Endothelial cell of umbilical vein (primary cell): Measurements from ENCODE around the gene PEMT. TPM values are rescaled to one million over a fixed set of nuclear protein-coding genes. Genes with fewer than 3 reads are reported as not detected.

Source experiments
- BruUV-seq: library from RNA; stranded (reverse); fragments of 400-500 nt; replicated peaks from 2 replicates; lab custom pipeline; 2021; lab: Mats Ljungman, UMichigan
- CTCF ChIA-PET: fragments of 300-600, 350-600 bp; sonication (Branson Sonifier 250); formaldehyde crosslinking; loops from one replicate; lab custom pipeline; 2021; ENCODE audit warnings: antibody characterized with exemption, inconsistent platforms; lab: Charles Lee
- POLR2A ChIA-PET: fragments of 300-600, 350-600 bp; sonication (Branson Sonifier 250); formaldehyde crosslinking; loops from one replicate; lab custom pipeline; 2021; ENCODE audit warnings: antibody characterized with exemption, inconsistent platforms; lab: Charles Lee
- DNase-seq: peaks from one replicate; pipeline ENCODE4 v3.0.0-alpha.2; 2011; ENCODE audit warnings: low read depth, low spot score
- FAIRE-seq: peaks from 2 replicates; lab custom pipeline; 2011; peaks lifted over from hg19 to GRCh38; lab: Jason Lieb, UNC
- H2AFZ ChIP-seq: 2 replicates; pipeline ENCODE4 v1.6.0; 2012; ENCODE audit warnings: low read depth, low read length, control low read depth, inconsistent platforms
- H3K27ac ChIP-seq: 2 replicates; pipeline ENCODE4 v1.5.1; 2011; ENCODE audit warnings: low read depth, mild to moderate bottlenecking, control low read depth, low read length, moderate library complexity; ENCODE audit not compliant: insufficient read depth
- H3K27me3 ChIP-seq, 2 experiments: 2 replicates each; pipeline versions ENCODE4 v1.6.0 to v1.6.1; 2011; ENCODE audit warnings: low read length in 2 of 2, mixed read lengths in 1 of 2; ENCODE audit not compliant: control insufficient read depth in 2 of 2, insufficient read depth in 2 of 2
- H3K36me3 ChIP-seq, 2 experiments: 2 replicates in 1 of 2; 3 replicates in 1 of 2; pipeline ENCODE4 v1.5.1; 2011; ENCODE audit warnings: low read length in 2 of 2, mild to moderate bottlenecking in 1 of 2, moderate library complexity in 1 of 2; ENCODE audit not compliant: control insufficient read depth in 2 of 2, insufficient read depth in 2 of 2; ENCODE audit errors: extremely low read depth in 1 of 2
- H3K4me1 ChIP-seq: 3 replicates; pipeline ENCODE4 v1.5.1; 2011; ENCODE audit warnings: mild to moderate bottlenecking, low read length; ENCODE audit not compliant: control insufficient read depth, insufficient read depth; ENCODE audit errors: extremely low read depth
- H3K4me2 ChIP-seq: 2 replicates; pipeline ENCODE4 v1.6.1; 2011; ENCODE audit warnings: low read length, control low read depth, mixed read lengths; ENCODE audit not compliant: insufficient read depth
- H3K4me3 ChIP-seq, 3 experiments: fragments of 200-600 bp in 1 of 3; sonication (generic), shearing (Covaris generic) in 1 of 3; replicated peaks in 1 of 3; 2 replicates each; pipeline ENCODE4 v1.5.1; 2011 to 2016; ENCODE audit warnings: control low read depth in 3 of 3, low read length in 3 of 3, mild to moderate bottlenecking in 2 of 3, inconsistent platforms in 1 of 3, low read depth in 1 of 3, moderate library complexity in 1 of 3; ENCODE audit not compliant: insufficient read depth in 1 of 3
- H3K79me2 ChIP-seq: 2 replicates; pipeline ENCODE4 v1.6.0; 2012; ENCODE audit warnings: low read length, inconsistent platforms; ENCODE audit not compliant: control insufficient read depth, insufficient read depth
- H3K9ac ChIP-seq: replicated peaks from 2 replicates; pipeline ENCODE3; 2011; ENCODE audit warnings: low read length, control low read depth; ENCODE audit not compliant: insufficient read depth; ENCODE audit errors: extremely low read depth
- H3K9me1 ChIP-seq: replicated peaks from 3 replicates; pipeline ENCODE4 v1.6.0; 2011; ENCODE audit warnings: mild to moderate bottlenecking, low read length; ENCODE audit not compliant: control insufficient read depth, insufficient read depth; ENCODE audit errors: extremely low read depth
- H3K9me3 ChIP-seq: replicated peaks from 2 replicates; pipeline ENCODE4 v1.5.1; 2012; ENCODE audit warnings: low read length, inconsistent platforms; ENCODE audit not compliant: control insufficient read depth, insufficient read depth
- H4K20me1 ChIP-seq: replicated peaks from 2 replicates; pipeline ENCODE3; 2011; ENCODE audit warnings: mild to moderate bottlenecking, low read length; ENCODE audit not compliant: control insufficient read depth, insufficient read depth; ENCODE audit errors: extremely low read depth
- CTCF ChIP-seq, 2 donors: IDR thresholded peaks; 1 replicate in 1 of 2; 2 replicates in 1 of 2; pipeline ENCODE4 v1.5.1; 2011; ENCODE audit warnings: low read length in 2 of 2, mild to moderate bottlenecking in 2 of 2, moderate library complexity in 2 of 2, control low read depth in 1 of 2, inconsistent platforms in 1 of 2, low read depth in 1 of 2; ENCODE audit not compliant: insufficient read depth in 1 of 2; ENCODE audit errors: extremely low read depth in 1 of 2
- EZH2 ChIP-seq: IDR thresholded peaks from 2 replicates; pipeline ENCODE4 v1.6.1; 2012; ENCODE audit warnings: borderline replicate concordance, low read depth, mild to moderate bottlenecking, moderate library complexity, low read length, inconsistent platforms; ENCODE audit not compliant: severe bottlenecking
- FOS ChIP-seq: IDR thresholded peaks from 2 replicates; pipeline ENCODE4 v1.6.1; 2011; ENCODE audit warnings: mild to moderate bottlenecking, low read length, moderate library complexity, borderline replicate concordance; ENCODE audit not compliant: insufficient read depth
- GATA2 ChIP-seq: IDR thresholded peaks from 2 replicates; pipeline ENCODE4 v1.7.0; 2011; ENCODE audit warnings: low read depth, mild to moderate bottlenecking, moderate library complexity, mixed read lengths, low read length; ENCODE audit not compliant: insufficient read length, insufficient read depth
- JUN ChIP-seq: IDR thresholded peaks from 2 replicates; pipeline ENCODE4 v1.6.1; 2011; ENCODE audit warnings: borderline replicate concordance, low read depth; ENCODE audit not compliant: insufficient read length, insufficient read depth
- MAX ChIP-seq: IDR thresholded peaks from 2 replicates; pipeline ENCODE4 v1.6.1; 2011; ENCODE audit not compliant: insufficient read depth, insufficient read length
- MYC ChIP-seq: IDR thresholded peaks from one replicate; pipeline ENCODE4 v1.6.1; 2011; ENCODE audit warnings: mild to moderate bottlenecking, low read depth, low read length
- POLR2A ChIP-seq: IDR thresholded peaks from 2 replicates; pipeline ENCODE4 v1.6.1; 2012; ENCODE audit warnings: low read depth, mild to moderate bottlenecking, control low read depth, low read length
- POLR2AphosphoS5 ChIP-seq: IDR thresholded peaks from 2 replicates; pipeline ENCODE4 v1.6.1; 2012; ENCODE audit warnings: low read depth, mild to moderate bottlenecking, control low read depth, low read length, moderate library complexity; ENCODE audit not compliant: insufficient read depth
- dilution Hi-C: fragments of 300-500 bp; cut with MboI; formaldehyde crosslinking; loops from one replicate; pipeline ENCODE4 v1.15.0; 2019; ENCODE audit warnings: low sequenced_read_pairs; ENCODE audit not compliant: extremely low pct_ligation_motif_present
- intact Hi-C: fragments of 100-400 bp; cut with micrococcal nuclease; formaldehyde crosslinking; loops from one replicate; pipeline ENCODE4 v1.10.0; 2022
- polyA plus RNA-seq, 4 experiments: library from polyadenylated mRNA; depleted of rRNA in 3 of 4; stranded (reverse) in 3 of 4; unstranded in 1 of 4; fragments of >200 nt; gene quantifications; 2 replicates each; pipeline versions ENCODE4 v1.2.1 to v1.2.3, GENCODE V29; 2011 to 2012; ENCODE audit warnings: missing spikeins in 1 of 4
- total RNA-seq: library from RNA; stranded (reverse); gene quantifications from 2 replicates; pipeline ENCODE4 v1.2.3, GENCODE V29; 2021

The PEMT gene
- total and polyA plus RNA-seq, 2 donors (not counting 3 experiments of a cell fraction or from before 2014, with no cell fraction given): 35.1 to 58.4 TPM

- H3K4me2 ChIP-seq: no peak overlapping the region
- CTCF ChIA-PET: interaction anchor here (0.8 to 1.3 kb wide), 3 partner anchors 24 to 141 kb away, joined by 3 to 9 read pairs (median 3); partner anchors contain the start of gene RASD1
These were observed 119.1 kb downstream of the PEMT start for GRCh38 chr17:17472333-17472920.

More at GRCh38 chr17:17472333-17472920, 119.1 kb downstream of the PEMT start:
- Histone ChIP-seq H3K9me1 (no peaks in the 10 kb centered on the region), H3K27ac (no peak overlapping the region), H3K9ac (no peak overlapping the region), H3K4me1 (peaks cover under 1% of the 10 kb centered on the region), H3K36me3 (no peaks in the 10 kb centered on the region), H2AFZ (no peak overlapping the region), H3K27me3 (peaks cover 28 to 29% of the 10 kb centered on the region in 2 experiments), H3K4me3 (no peak overlapping the region), H3K9me3 (no peaks in the 10 kb centered on the region), H3K79me2 (peaks cover 6% of the 10 kb centered on the region), H4K20me1 (no peaks in the 10 kb centered on the region)
- BruUV-seq: no TSS peak
- TF ChIP-seq POLR2A (no peak), POLR2AphosphoS5 (no peak), FOS (no peak), MAX (no peak), EZH2 (no peak), CTCF (IDR thresholded peaks at IDR 0.05; ENCODE audit: extremely low read depth in 1 of 2, insufficient read depth in 1 of 2, low read depth in 1 of 2, low read length in 2 of 2) (no peak), GATA2 (no peak), JUN (no peak), MYC (no peak)
- DNase-seq (no peak), FAIRE-seq (no peak)
- POLR2A ChIA-PET: interaction anchor here (0.6 kb wide), 1 partner anchor 37 kb away, joined by 3 read pairs; no protein-coding TSS in a partner anchor
- dilution Hi-C loops (no loop called here), intact Hi-C loops (no loop called here)
